MV-4-11 (cell line): Measurements from ENCODE around the gene XPR1.
A peak's percentile ranks its signal among the peaks of the same experiment; 100 is the strongest.
"Not testable (repeated sequence)": the region's sequence is repeated elsewhere in the genome, so short reads cannot be mapped to it uniquely, and the experiment has no call there.

Experiments
- DNase-seq: peaks from one replicate; lab custom pipeline; 2025; lab: John Stamatoyannopoulos, UW

The XPR1 gene

DNA sequence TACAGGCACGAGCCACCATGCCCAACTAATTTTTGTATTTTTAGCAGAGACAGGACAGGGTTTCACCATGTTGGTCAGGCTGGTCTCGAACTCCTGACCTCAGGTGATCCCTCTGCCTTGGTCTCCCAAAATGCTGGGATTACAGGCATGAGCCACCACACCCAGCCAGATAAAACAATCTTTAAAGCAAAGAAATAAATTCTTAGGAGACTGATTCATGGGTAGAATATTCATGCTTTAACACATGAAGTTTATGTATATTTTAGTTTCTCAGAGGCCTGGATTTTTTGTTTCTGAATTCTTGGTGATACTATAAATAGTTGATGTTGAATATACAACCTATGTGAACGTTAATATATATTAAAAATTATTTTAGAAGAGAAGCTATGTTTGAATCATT is 153.5 kb downstream of the XPR1 start:
- no peak for DNase-seq

DNA sequence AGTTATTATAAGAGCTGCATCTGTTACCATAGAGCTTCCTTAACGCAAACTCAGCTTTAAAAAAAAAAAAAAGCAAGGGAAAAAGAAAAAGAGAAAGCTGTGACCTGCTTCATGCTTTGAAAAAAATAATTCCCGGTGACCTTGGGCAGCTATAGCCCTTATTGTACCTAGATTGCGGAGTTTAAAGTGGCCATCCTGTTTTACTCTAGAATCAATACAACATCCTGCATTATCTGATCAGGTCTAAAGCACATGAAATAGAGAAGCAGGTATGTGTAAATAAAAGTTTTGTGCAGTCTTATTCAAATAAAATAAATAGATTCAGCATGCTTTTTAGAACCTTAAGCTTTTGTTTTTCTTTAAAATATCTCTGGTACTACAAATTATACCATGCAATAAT is 154.1 kb downstream of the XPR1 start:
- DNase-seq = no peak

DNA sequence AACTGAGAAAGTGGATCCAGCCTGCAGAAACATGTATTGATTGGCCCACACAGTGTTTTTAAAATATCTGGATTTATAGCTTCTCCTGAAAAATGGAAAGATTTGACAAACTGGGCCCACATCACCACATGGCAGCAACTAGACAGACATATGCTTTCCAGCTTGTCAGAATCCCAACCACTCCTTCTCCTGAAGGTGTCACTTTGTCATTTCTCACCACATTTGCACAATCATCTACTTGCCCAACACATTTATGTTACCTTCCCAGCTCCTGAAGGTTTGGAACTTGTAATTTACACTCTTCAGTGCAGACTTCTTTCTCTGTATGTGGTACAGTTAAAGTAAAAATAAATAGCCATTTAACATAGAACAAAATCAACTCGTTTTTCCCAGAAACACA is 154.8 kb downstream of the XPR1 start:
- no peak for DNase-seq

DNA sequence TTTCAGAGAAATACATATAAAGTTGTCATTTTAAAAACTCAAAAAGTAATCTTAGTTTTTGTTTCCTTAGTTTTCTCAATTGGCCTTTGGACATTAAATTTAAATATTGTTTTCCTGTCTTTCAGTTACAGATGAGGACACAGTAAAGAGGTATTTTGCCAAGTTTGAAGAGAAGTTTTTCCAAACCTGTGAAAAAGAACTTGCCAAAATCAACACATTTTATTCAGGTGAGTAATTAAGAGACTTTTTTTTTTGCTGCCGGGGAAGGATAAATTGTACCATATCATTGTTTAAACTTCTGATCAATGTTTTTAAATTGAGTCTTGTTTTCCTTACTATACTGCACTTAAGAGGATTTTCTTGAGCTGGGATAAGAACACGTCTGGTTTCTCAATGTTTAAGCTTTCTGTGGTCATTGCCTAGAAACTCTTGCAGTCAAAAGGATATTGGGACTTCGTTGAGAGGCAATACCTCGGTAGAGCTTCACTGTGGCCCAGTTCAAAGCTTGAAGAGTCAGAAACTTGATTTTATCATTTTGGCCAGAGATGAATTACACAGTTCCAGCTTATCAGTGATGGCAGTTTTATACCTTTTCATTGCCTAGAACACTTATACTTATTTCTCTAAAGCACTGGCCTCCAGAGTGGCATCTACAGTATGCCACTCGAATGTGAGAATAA is 155.9 kb downstream of the XPR1 start:
- no peak for DNase-seq

DNA sequence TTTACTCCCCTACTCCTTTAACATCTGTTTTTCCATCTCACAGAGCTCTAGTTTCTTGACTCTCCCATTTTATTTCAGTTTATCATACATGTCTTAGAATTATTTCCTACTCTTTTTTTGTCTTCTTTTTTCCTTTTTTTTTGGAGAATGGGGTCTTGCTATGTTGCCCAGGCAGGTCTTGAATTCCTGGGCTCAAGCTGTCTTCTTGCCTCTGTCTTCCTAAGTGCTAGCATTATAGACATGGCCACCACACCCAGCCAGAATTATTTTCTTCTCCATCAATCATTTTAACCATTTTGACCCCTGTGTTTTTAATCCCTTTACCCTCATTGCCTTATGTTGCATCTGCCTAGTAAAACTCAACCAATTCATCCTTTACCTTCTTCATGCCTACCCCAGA is 157.6 kb downstream of the XPR1 start:
- no peak for DNase-seq

DNA sequence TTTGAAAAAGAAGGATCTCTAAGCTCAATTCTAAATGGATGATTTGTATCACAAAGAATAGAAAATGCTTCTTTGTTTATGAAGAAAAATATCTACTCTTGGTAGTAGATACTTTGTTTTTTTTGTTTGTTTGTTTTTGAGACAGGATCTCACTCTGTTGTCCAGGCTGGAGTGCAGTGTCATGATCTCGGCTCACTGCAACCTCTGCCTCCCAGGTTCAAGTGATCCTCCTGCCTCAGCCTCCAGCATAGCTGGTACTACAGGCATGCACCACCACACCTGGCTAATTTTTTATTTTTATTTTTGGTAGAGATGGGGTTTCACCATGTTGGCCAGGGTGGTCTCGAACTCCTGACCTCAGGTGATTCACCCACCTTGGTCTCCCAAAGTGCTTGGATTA is 159.3 kb downstream of the XPR1 start:
- not testable (repeated sequence) for DNase-seq

DNA sequence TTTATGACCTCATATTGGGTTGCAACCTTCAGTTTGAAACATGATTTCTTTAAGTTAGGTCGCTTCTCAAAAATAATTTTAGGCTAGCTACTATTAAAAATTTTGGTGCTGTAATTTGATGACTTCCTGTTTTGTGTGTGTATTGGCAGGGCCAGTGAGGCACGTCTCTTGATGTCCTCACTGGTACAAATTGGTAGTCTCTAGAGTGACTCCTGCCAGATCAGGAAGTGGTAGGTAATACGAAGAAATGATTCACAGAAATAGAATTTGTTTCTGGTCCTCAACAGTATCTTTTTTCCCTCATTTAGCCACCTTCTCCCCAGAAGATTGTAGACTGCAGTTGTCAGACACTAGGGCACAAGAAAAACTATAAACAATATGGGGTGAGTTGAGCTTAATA is 160.0 kb downstream of the XPR1 start:
- peak; percentile 8 for DNase-seq

DNA sequence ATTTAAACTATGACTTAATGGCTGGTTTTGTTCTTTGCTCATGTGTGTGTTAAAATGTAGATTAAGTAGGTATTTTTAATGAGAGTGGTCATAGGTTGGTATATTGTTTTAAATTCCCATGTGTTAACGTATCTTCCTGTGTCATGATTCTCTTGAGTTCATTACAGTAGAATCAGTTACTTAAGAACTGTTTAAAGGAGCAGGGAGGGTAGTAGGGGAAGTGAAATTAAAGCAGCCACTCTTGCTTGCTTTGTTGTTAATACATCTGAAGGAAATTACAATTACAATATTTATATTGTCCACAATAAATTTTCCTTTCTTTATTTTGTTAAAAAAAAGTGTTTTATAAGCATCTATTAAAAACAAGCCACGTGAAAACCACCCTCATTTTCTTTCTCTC is 161.6 kb downstream of the XPR1 start:
- no peak for DNase-seq

DNA sequence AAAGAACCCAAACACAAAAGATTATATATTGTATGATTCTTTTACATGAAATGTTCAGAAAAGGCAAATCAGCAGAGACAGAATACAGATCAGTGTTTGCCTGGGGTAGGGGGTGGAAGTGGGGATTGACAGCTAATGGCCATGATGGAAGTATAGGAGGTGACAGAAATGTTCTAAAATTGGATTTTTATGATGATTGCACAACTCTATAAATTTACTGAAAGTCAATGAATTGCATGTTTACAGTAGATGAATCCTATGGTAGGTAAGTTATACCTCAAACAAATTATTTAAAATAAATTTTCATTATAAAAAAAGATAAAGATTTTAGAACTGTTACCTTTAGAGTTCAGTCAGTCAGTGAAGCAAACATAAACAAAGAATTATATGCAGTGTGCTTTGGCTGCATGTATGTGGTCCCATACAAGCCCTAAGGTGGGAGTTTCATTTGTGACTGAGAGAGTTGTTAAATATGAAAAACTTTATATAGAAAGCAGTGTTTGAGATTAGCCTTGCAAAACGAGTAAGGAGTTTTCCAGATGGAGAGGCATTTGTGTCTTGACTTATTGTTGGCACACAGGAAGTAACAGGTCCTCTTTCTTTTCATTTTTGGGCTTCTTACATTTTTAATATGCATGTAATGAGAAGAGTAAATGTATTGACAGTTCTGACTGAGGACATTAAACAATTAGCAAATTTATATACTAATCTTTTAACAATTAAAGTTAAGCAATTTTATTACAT is 165.2 kb downstream of the XPR1 start:
- no peak for DNase-seq

DNA sequence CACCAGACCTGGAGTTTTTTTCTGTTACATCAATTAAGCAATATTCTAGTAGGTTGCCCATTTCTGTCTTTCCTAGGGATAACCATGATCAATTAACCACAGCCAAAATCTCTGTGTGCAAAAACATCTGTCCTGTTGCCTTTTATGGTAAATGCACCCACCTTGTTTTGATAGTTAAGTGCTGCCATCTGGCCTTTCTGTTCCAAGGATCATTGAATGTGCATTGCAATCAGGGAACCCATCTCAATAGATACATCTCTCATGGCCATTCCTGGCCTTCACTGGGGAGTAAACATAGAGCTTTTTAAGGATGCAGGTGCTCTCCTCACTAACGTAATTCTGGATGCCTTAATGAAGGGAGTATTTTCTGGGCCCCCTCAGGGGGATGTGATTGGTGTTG is 169.1 kb downstream of the XPR1 start:
- DNase-seq = no peak

DNA sequence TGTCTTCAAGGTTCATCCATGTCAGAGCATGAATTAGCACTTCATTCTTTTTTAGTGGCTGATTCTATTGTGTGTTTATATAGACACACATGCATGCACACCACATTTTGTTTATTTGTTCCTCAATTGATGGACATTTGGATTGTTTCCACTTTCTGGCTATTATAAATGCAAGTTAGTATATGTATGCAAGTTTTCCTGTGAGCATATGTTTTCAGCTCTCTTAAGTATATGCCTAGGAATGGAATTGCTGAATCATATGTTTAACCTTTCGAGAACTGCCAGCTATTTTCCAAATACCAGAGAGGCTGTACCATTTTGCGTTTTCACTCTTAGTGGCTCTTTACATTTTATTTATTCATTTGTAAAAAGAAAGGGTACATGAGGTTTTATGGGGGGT is 171.0 kb downstream of the XPR1 start:
- DNase-seq = no peak

DNA sequence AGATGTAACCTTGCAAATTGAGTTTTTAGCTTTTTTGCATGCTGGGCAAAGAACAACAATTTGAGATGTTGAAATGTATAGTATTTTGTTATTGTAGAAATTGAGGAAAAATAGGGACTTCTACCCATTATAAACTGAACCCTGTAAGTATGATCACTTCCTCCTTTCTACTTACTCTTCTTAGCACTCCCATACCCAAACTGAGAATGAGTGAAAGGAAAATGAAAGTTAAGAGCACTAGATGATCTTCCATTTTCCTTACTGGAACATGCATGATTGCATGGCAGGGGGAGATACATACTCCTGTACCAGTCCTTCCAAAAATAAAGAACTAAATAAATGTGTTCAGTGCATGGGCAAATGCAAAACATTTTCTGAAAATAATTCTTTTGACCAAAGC is 173.5 kb downstream of the XPR1 start:
- peak; percentile 64 for DNase-seq

DNA sequence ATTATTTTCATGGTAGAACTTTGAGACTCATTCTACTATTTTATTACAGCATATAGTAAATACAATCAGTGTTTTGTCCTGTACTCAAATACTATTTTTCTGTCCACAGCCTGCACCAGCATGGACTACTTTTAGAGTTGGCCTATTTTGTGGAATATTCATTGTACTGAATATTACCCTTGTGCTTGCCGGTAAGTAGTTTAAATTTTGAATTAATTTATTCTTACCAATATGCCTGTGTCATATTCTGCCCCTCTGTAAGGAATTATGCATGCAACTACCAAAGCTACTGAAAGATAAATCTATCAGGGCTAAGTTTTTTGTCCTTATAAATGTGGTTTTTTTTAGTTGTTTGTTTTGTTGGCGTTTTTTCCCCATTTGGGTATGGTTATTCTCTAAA is 179.5 kb downstream of the XPR1 start:
- DNase-seq = no peak

DNA sequence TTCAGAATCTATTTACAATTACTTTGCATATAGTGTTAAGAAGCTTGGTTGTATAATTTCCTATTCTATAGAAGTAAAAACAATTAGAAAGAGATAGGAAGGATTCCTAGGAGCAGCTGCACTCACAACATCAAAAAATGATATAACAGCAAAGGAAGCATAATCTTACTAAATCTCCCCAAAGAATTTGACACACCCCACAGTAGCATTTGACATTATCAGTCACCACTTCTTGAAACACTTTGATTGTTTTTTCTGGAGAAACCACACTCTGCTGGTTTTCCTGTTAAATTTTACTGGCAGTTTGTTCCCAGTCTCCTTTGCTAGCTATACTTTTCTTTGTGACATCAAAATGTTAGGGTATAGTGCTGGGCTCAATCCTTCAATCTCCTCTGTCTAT is 180.1 kb downstream of the XPR1 start:
- DNase-seq = no peak

DNA sequence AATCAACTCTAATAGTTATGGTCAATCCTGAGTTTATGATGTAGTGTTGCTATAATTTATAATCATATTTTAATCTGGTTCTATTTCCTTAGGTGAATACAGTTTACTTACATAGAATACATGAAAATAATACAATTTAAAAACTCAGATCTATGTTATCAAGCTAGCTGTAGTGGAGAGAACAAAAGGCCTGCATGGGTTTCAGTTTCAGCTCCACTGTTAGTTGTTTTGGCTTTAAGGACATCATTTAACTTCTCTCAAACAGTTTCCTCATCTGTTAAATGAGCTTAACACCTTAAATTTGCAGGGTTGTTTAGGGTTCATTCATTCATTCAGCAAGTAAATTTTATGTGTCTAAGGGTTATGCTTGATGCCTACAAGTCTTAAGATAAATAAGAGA is 182.4 kb downstream of the XPR1 start:
- no peak for DNase-seq

DNA sequence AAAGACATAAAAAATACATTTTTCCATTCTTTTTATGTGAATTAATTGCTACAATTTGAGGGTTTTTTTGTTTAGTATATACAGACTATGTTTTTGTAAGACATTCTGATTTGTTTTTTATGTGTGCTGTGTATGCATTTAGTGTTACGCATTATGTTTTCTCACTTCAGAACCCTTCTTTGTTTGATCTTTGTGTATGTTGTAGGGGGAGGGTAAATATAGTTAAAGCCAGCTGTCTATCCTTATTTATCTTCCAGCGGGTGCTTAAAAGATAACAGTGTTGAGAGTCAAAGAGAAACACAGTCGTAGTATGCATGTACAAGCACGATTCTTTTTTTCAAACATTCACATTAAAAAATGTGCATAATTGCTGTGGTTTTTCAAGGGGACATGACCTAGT is 183.4 kb downstream of the XPR1 start:
- DNase-seq = no peak

DNA sequence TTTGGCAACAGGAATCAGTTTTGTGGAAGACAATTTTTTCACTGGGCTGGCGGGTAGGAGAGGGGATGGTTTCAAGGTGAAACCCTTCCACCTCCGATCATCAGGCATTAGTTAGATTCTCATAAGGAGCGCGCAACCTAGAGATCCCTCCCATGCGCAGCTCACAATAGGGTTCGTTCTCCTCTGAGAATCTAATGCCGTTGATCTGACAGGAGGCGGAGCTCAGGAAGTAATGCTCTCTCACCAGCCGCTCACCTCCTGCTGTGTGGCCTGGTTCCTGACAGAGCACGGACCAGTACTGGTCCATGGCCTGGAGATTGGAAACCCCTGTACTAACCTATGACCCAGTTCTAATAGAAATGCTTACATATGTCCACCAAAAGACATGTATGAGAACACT is 184.3 kb downstream of the XPR1 start:
- DNase-seq = no peak

DNA sequence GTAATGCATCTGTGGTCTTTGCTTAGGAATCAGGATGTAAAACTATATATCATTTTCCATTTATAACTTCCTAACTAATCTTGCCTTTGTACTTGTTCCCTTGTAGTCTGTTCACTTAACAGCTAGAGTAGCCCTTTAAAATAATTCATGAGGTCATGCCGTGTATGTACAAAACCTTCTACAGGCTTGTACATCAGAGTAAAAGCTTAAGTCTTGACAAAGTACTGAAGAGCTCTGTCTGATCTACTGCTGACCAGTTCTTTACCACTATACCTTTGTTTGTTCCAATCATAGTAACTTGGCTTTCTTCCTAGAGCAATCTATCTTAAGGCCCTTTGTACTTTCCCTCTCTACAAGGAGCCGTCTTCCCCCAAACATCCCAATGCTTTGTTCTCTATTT is 190.1 kb downstream of the XPR1 start:
- no peak for DNase-seq

DNA sequence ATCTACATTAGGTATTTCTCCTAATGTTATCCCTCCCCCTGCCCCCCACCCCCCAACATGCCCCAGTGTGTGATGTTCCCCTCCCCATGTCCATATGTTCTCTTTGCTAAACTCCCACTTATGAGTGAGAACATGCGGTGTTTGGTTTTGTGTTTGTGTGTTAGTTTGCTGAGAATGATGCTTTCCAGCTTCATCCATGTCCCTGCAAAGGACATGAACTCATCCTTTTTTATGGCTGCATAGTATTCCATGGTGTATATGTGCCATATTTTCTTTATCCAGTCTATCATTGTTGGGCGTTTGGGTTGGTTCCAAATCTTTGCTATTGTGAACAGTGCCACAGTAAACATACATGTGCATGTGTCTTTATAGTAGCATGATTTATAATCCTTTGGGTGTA is 199.7 kb downstream of the XPR1 start:
- not testable (repeated sequence) for DNase-seq

DNA sequence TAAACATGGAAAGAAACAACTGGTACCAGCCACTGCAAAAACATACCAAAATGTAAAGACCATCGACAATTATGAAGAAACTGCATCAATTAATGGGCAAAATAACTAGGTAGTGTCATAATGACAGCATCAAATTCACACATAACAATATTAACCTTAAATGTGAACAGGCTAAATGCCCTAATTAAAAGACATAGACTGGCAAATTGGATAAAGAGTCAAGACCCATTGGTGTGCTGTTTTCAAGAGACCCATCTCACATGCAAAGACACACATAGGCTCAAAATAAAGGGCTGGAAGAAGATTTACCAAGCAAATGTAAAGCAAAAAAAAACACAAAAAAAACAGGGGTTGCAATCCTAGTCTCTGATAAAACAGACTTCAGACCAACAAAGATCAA is 201.4 kb downstream of the XPR1 start:
- DNase-seq = not testable (repeated sequence)

DNA sequence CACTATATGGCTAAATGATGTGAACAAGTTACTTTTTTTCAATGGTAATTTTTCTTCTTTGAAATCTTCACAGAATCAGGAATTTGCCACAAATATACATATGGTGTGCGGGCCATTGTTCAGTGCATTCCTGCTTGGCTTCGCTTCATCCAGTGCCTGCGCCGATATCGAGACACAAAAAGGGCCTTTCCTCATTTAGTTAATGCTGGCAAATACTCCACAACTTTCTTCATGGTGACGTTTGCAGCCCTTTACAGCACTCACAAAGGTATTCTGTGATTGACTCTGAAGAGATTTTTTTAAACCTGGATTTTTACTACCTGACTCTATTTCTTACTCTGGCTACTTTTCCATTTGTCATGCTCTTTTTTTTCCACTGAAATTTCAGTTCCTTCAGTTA is 204.6 kb downstream of the XPR1 start:
- DNase-seq = no peak

DNA sequence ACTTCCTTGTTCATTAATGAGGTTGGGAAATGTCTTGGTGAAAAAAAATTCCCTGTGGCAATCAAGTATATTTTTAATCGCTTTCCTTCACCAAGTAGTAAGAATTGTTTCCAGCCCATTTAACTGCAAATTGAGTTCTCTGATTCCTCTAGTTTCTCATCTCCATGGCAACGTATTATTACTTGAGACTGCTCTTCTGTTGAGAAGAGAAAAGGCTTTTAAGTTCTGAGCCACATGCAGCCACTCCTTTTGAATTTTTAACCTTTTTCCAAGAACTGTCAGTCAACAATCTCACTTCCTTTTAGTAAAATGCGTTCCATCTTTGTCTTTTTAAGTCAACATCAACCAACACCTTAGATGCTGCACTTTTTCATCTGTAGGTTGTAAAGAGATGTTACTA is 205.2 kb downstream of the XPR1 start:
- peak; percentile 33 for DNase-seq

DNA sequence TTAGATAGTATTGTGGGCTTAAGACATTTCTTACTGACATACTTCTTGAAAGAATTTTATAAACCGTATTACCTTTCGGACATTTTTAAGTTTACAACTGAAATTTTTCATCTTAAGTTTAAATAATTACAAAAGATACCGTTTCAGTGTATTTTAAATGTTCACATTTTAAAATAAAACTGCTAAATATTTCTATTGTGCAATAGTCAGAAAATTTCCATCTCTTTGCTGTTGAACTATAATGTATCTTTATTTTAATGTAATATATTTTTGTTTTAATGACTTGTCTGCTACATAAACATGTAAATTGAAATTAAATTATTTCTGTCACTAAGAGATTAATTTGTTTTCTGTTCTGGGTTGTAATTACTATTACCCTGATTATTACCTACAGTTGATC is 206.7 kb downstream of the XPR1 start:
- DNase-seq = no peak

DNA sequence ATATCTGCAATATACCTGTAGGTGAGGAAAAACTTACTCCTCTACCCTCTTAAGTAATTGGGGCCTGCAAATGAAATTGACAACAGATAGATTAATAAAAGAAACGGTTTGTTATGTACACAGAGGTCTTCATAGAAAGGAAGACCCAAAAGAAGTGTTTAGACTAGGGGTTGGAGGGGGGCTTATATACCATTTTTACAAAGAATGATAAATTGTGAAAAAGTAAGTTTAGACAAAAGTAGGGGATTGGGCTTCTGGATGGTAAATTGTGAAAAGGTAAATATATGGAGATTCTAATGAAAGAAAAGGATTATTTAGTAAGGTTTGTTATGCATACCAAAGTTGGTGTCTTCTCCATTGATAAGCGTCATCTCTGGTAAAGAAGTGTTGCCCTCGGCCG is 207.7 kb downstream of the XPR1 start:
- DNase-seq = no peak
